ENCODE measurements around the gene FSTL4.
A peak's percentile ranks its signal among the peaks of the same experiment; 100 is the strongest.

FSTL4 gene

GRCh38 chr5:133319905-133320520 is 292.3 kb downstream of the FSTL4 start:
- peak; percentile 36 for DNase-seq (ENCODE audit: low spot score)

DNA sequence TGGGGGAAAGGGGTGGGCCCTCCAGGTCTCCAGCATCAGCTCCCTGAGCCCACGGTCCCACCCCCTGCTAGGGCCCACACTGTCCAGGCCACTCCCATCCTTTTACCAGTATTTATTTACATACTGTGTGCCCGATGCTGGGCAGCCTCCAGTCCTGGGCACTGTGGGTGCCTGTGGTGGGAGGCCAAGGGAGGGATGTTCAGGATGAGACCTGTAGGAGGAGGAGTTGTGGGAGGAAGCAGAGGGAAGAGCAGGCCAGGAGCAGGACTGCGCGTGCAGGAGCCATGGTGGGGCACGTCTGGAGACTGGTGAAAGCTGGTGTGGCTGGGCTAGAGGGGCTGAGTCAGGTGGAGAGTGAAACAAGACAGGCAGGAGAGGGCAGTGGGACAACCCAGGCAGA is 293.1 kb downstream of the FSTL4 start:
- no peak for DNase-seq (ENCODE audit: low spot score)

DNA sequence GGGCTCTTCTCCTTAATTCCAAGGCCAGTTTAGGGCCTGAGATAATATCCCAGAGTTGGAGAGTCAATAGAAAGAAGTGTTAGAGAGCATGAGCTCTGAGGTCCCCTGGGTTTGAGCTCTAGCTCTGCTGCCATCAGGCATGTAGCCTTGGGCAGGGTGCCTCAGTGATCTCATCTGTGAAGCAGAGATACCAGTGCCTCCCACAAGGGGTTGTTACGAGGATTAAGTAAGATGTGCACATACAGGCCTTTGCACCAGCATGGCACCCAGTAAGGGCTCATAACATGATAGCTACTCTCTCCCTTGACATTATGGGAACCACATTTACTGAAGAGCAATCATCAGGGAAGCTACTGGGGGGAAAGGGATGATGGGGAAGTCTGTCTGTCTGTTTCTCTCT is 294.8 kb downstream of the FSTL4 start:
- DNase-seq (ENCODE audit: low spot score) = no peak

GRCh38 chr5:133316346-133317343 is 295.7 kb downstream of the FSTL4 start:
- no peak for DNase-seq (ENCODE audit: low spot score)

- no peak for DNase-seq (ENCODE audit: low spot score)
Measured at GRCh38 chr5:133314086-133314485, 298.3 kb downstream of the FSTL4 start.

GRCh38 chr5:133311176-133311575 is 301.2 kb downstream of the FSTL4 start:
- DNase-seq (ENCODE audit: low spot score) = peak; percentile 53

- peak; percentile 92 for DNase-seq (ENCODE audit: low spot score)
Measured at GRCh38 chr5:133309984-133310621, 302.2 kb downstream of the FSTL4 start.

DNA sequence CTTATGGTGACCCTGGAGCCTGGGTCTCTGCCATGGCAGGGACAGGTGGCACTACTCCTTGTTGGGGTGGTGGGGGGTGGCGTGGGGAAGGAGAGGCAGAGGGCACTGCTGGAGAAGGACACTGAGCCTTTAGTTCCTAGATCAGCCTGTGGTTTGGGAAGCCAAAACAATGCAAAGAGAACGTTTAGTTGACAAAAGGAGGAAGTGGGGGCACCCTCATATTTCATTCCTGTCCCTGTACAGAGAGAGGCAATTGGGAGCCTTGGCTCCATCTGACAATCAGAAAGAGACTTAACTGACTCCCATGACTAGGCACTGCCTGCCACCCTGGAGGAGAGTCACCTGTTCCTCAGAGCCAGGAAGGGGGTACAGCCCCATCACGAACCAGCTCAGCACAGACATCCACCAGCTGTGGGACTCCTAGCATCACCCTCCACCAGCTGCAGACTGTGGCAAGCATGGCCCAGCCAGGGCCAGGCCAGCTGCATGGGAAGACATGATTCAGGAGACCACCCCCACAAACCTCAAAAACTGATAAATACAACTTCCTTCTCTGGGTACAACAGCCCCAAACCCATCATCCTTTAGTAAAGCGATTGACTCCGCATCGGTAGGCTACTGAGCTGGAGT is 303.1 kb downstream of the FSTL4 start:
- no peak for DNase-seq (ENCODE audit: low spot score)

- DNase-seq (ENCODE audit: low spot score) = no peak
Measured at GRCh38 chr5:133307275-133307674, 305.1 kb downstream of the FSTL4 start.

DNA sequence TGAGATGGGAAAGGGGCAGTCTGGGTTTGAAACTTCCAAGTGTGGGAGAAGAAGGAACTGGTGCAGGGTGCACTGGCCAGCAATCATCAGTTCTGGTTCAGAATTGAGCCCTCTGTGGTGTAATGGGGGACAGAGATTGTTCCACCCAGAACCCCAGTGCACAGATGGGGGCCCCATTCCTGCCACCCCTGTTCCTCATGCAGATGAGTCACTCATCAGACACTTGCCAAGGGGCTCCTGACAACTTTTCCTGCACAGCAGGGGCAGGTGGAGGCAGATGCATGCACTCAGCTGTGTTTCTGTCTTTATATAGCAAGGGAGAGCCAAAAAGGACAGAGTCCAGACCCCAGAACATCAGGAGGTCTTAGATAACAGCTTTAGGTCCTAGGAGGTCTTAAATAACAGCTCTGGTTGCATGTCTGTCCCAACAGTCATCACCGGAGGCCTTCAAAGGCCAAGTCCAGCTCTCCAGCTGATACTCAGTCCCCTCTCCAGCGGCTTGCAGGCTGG is 307.6 kb downstream of the FSTL4 start:
- no peak for DNase-seq (ENCODE audit: low spot score)

DNA sequence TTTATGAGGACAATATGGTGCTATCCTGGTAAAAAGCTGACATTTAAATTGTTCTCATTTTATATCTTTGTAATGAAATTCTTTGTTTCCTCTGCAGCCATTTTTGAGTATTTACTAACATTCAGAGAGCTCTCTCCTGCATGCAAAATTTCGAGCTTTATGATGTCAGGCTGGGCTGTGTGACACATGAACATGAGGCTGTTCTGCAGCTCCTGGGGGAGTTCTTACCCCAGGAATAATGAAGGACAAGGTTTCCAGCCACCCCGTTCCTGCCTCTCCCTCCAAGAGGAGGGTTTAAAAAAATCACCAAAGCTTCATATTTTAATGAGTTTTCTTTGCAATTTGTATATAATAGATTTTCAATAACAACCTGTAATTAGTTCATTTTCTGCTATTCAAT is 308.2 kb downstream of the FSTL4 start:
- DNase-seq (ENCODE audit: low spot score) = no peak

GRCh38 chr5:133303298-133303697 is 309.0 kb downstream of the FSTL4 start:
- no peak for DNase-seq (ENCODE audit: low spot score)

DNA sequence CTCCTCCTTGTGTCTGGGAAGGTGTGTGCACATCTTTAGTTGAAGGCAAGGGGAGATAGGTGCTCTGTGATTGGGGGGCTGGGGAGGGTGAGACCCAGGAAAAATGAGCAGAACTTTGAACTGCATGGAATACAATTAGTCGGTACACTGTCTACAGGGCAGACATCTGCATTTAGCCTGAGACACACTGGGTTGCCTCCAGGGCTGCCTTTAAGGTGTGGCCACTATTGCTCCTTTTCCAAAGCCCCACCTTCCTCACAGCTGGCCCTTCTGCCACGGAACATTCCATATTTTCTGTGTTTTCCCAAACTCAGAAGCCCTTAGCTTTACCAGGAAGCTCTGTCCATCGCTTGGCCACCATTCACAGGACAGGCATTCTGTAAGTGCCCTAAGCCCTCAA is 312.6 kb downstream of the FSTL4 start:
- no peak for DNase-seq (ENCODE audit: low spot score)

GRCh38 chr5:133299021-133299420 is 313.3 kb downstream of the FSTL4 start:
- DNase-seq (ENCODE audit: low spot score) = peak; percentile 52

GRCh38 chr5:133298447-133298846 is 313.9 kb downstream of the FSTL4 start:
- DNase-seq (ENCODE audit: low spot score) = peak; percentile 84

GRCh38 chr5:133297293-133297692 is 315.0 kb downstream of the FSTL4 start:
- peak; percentile 63 for DNase-seq (ENCODE audit: low spot score)

DNA sequence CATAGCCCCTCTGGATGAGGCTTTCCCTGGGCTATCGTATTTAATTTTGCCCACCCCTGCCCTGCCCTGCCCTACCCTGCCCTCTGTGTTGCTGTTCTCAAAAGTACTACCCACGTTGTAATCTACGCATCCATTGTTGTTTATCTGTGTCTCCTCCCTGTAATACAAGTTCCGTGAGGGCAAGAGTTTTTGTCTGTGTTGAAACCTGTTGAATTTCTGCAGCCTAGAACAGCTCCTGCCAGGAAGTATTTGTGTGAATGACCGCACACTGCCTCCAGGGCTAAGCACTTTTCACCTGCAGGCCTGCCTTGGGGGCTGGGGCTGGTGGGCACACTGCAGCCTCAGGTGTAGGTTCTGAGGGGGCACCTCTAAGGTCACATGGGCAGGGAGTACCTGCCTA is 315.7 kb downstream of the FSTL4 start:
- DNase-seq (ENCODE audit: low spot score) = no peak

DNA sequence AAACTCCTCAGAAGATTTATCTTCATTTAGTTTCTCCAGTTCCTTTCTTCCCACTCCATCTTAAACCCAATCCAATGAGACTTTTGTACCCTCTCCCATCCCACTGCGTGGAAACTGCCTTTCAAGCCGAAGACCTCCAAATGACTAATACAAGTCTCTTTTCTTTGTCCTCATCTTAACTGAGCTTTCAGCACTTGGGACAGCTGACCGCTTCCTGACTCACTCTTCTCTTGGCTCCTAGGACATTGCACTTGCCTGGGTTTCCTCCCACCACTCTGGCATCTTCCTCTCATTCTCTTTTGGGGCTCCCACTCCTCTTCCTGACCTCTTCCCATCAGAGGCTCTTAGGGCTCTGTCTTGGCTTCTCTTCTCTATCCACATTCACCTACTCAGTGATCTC is 316.8 kb downstream of the FSTL4 start:
- DNase-seq (ENCODE audit: low spot score) = no peak

- DNase-seq (ENCODE audit: low spot score) = no peak
Measured at GRCh38 chr5:133294380-133294779, 318.0 kb downstream of the FSTL4 start.

DNA sequence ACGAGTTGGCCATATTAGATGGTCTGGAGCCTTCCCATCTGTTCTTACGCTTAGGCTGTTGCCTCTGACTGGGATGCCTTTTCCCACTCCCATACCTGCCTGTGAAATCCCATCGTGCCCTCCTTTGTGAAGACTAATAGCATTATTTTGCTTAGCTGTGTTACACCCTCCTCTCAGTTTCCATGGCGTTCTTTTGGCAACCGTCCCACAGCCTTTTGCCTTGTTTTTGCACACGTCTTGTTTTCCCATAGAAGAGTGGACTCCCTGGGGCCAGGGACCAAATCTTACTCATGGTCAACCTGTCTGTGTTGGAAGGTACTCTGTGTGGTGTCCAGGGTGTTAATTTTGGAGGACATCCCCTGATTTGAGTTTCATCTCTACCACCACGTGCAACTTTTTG is 318.4 kb downstream of the FSTL4 start:
- DNase-seq (ENCODE audit: low spot score) = no peak

GRCh38 chr5:133292300-133292699 is 320.0 kb downstream of the FSTL4 start:
- DNase-seq (ENCODE audit: low spot score) = peak; percentile 83

DNA sequence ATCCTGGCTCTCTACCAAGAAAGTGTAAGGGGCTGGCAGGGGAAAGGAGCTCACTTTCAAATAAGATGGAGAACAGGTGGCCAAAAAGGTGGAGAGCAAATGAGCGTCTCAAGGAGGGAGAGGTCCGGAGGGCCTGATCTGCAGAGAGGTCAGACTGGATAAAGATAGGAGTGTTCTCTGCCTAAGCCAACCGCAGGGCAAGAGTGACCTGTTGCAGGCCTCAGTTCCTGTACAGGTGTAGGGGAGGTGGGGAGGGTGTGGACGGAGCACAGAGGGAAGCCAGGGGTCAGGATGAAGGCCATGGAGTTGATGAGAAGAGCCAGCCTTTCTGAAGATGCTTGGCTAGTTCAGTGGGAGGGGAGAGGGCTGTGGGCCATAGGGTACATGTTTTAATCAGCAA is 320.8 kb downstream of the FSTL4 start:
- DNase-seq (ENCODE audit: low spot score) = no peak
